Heart left ventricle (tissue), 16 donors: ENCODE measurements around the gene GTPBP6. TPM values are rescaled to one million over a fixed set of nuclear protein-coding genes. Genes with fewer than 3 reads are reported as not detected.

Experiments used
- ATAC-seq, 4 donors: fragments of 200-7000 bp; cut with Tn5 transposase; one replicate each; pipeline ENCODE4 v1.9.1; 2020 to 2022; ENCODE audit warnings: moderate library complexity in 4 of 4, mild to moderate bottlenecking in 3 of 4, moderate number of reproducible peaks in 1 of 4
- DNase-seq, 5 donors: peaks; one replicate each; pipeline ENCODE4 v3.0.0-alpha.2; 2020
- H3K27ac ChIP-seq, 12 donors: fragments of 200-600 bp; sonication (generic) in 4 of 12; one replicate each; pipeline versions ENCODE4 v1.5.0 to v1.8.0; 2016 to 2022; ENCODE audit warnings: mild to moderate bottlenecking in 2 of 12
- H3K27me3 ChIP-seq, 9 donors: fragments of 200-600 bp; sonication (generic) in 2 of 9; one replicate each; pipeline versions ENCODE4 v1.5.1 to v1.8.0; 2016 to 2022; ENCODE audit warnings: mild to moderate bottlenecking in 3 of 9
- H3K36me3 ChIP-seq, 9 donors: fragments of 200-600 bp; sonication (generic) in 2 of 9; one replicate each; pipeline versions ENCODE4 v1.5.0 to v1.8.0; 2018 to 2022; ENCODE audit warnings: mild to moderate bottlenecking in 2 of 9
- H3K4me1 ChIP-seq, 12 donors: fragments of 200-600 bp; sonication (generic) in 4 of 12; one replicate each; pipeline versions ENCODE4 v1.5.0 to v1.8.0; 2016 to 2022; ENCODE audit warnings: mild to moderate bottlenecking in 3 of 12
- H3K4me3 ChIP-seq, 12 donors: fragments of 200-600 bp; sonication (generic) in 4 of 12; one replicate each; pipeline versions ENCODE4 v1.5.0 to v1.8.0; 2017 to 2022; ENCODE audit warnings: mild to moderate bottlenecking in 9 of 12, moderate library complexity in 4 of 12
- H3K9me3 ChIP-seq, 12 donors: fragments of 200-600 bp; sonication (generic) in 4 of 12; one replicate each; pipeline versions ENCODE4 v1.5.0 to v1.8.0; 2016 to 2022; ENCODE audit warnings: mild to moderate bottlenecking in 1 of 12
- POLR2A ChIP-seq, 2 donors: fragments of 450-650 bp; IDR thresholded peaks; one replicate each; pipeline ENCODE4 v1.6.1; 2017; ENCODE audit warnings: antibody characterized with exemption in 2 of 2, mild to moderate bottlenecking in 2 of 2, moderate library complexity in 2 of 2
- WGBS, 4 donors: extraction: QIAGEN DNeasy Blood & Tissue Kit in 2 of 4; methylation state at CpG; one replicate each; pipeline versions ENCODE4 v1.1.5 to v1.1.7; 2013 to 2018; 5-methylcytosine and 5-hydroxymethylcytosine counted together
- intact Hi-C, 10 donors: fragments of 100-400 bp; cut with DNase I; formaldehyde crosslinking; loops; one replicate each; pipeline versions ENCODE4 v1.11.1 to v1.14.2; 2022
- polyA plus RNA-seq, 2 donors: library from polyadenylated mRNA; stranded (reverse); fragments of 200-250 nt; gene quantifications; one replicate each; pipeline ENCODE4 v1.2.3, GENCODE V29; 2013
- total RNA-seq, 9 donors: library from RNA; depleted of rRNA in 2 of 9; stranded (reverse); fragments of >200 nt in 2 of 9; fragmentation: NEBNext Ultra II Directional in 3 of 9; extraction: Animal tissue kit (Norgen Biotek cat#: 25700) in 3 of 9; gene quantifications; one replicate each; pipeline versions ENCODE4 v1.1.0 to v1.2.4, GENCODE V29; 2016 to 2023
- TF ChIP-seq, protein P1 (sequence below), 12 donors: fragments of 200-600 bp; sonication (generic) in 4 of 12; IDR thresholded peaks; one replicate each; pipeline versions ENCODE4 v1.5.0 to v1.8.0; 2018 to 2022; ENCODE audit warnings: antibody characterized with exemption in 12 of 12, mild to moderate bottlenecking in 5 of 12
- donor health status: ischemic (EF 13 %, LVEDD 7.1; RV severe dilation, severe dysfunction).
- donor health status: healthy with polysubstance abuse.
- donor health status: DM: no; HTN: yes; CAD: no.
- donor health status: DM: no; HTN: no; CAD: no.
- donor health status: ischemic (EF 25% LVEDD 6.9; RV normal size, moderate dysfunction).
- donor health status: ischemic (EF 25% LVEDD 5.7; RV mildly dilated, moderate dysfunction).
- donor health status: healthy.
- donor health status: DM: yes; HTN: yes; CAD: no.
- donor health status: ischemic (EF 35%, LVEDD 5.7; RV mildly dilated, moderate dysfunction).
- donor health status: nonischemic (EF 11% LVEDD 7.7; RV severe dilation, severe dysfunction).
- donor health status: DM: yes; HTN: yes; CAD: no.
- donor health status: PGD.
- donor health status: ischemic (EF 29% LVEDD 5.4; RV normal size, mild dysfunction).
- donor health status: nonischemic (EF 23%, LVEDD 6.1; RV moderate dilation, normal function).

The GTPBP6 gene
- total and polyA plus RNA-seq, 11 donors, result 31.3 to 102 (median 49.9) TPM

DNA sequence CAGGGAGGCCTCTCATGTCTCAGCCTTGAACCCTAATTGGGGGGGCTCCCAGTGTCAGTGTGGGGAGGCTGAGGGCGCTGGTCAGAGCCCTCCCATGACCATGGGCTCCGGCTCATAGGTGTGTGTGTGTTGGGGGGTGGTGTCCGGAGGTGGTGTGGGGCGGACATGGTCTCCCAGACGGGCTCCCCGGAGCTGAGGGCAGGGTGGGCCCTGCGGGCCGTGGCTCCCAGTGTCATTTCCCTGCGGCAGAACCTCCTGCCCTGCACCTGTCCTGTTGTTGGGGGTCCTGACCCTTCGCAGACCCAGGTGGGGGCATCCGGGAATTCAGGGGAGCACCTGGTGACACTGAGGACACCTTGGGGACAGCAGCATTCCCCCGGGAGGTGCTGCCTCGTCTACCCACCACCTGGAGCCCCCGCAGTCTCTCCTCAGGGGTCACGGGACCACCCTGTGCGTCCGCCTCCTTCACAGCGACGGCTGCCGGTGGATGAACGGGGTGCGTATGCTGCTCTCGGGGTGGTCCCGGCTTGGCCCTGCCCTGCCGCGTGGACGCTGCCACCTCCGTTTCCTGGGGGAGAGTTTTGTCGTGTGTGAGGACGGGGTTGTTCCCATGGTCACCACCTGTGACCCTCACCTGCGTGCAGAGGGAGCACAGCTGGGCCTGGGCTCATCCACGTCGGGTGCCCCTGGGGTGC, 14.5 kb upstream of the GTPBP6 start:
- DNase-seq (peak in 3 of 5 donors; percentile 20 to 51 (median 24)), ATAC-seq (peak in 1 of 4 donors; percentile 5)
- no peaks in the 10 kb centered on the region for H3K9me3 ChIP-seq
- H3K4me3 ChIP-seq, result no peak overlapping the region
- H3K4me1 ChIP-seq, result peaks cover 0 to 14% (median 8%) of the 10 kb centered on the region in 12 donors
- intact Hi-C loops, result no loop called here
- H3K27ac ChIP-seq, result no peak overlapping the region
- no peak for TF ChIP-seq POLR2A (IDR thresholded peaks at IDR 0.05)
- TF ChIP-seq, protein P1, sequence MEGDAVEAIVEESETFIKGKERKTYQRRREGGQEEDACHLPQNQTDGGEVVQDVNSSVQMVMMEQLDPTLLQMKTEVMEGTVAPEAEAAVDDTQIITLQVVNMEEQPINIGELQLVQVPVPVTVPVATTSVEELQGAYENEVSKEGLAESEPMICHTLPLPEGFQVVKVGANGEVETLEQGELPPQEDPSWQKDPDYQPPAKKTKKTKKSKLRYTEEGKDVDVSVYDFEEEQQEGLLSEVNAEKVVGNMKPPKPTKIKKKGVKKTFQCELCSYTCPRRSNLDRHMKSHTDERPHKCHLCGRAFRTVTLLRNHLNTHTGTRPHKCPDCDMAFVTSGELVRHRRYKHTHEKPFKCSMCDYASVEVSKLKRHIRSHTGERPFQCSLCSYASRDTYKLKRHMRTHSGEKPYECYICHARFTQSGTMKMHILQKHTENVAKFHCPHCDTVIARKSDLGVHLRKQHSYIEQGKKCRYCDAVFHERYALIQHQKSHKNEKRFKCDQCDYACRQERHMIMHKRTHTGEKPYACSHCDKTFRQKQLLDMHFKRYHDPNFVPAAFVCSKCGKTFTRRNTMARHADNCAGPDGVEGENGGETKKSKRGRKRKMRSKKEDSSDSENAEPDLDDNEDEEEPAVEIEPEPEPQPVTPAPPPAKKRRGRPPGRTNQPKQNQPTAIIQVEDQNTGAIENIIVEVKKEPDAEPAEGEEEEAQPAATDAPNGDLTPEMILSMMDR (IDR thresholded peaks at IDR 0.05), result no peak
- H3K27me3 ChIP-seq, result peaks cover 0 to 15% (median 5%) of the 10 kb centered on the region in 9 donors
- WGBS, 4 donors, result 92 to 99% (median 95%) methylated on average over 18 to 33 of the region's 33 CpGs
- peaks cover 0 to 35% (median 20%) of the 10 kb centered on the region in 9 donors for H3K36me3 ChIP-seq

DNA sequence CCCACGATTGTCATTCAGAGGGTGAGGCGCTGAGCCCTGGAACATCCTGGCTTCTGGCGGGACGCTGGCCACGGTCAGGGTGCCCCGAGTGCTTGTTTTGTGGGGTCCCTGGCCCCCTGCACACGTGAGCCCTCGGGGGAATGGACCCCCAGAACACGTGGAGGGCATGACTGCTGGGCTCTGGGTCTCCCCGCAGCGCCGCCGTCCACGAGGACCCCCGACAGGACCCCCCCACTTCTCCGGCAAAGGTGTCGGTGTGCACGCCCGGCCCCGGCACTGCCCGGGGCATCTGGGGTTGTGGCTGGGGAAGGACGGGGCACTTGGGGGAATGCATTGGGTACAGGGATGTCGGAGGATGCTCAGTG, 13.9 kb upstream of the GTPBP6 start:
- Histone ChIP-seq H3K27me3 (peaks cover 0 to 15% (median 5%) of the 10 kb centered on the region in 9 donors), H3K4me3 (no peak overlapping the region), H3K4me1 (peaks cover 0 to 14% (median 8%) of the 10 kb centered on the region in 12 donors), H3K36me3 (peaks cover 0 to 31% (median 15%) of the 10 kb centered on the region in 9 donors), H3K27ac (no peak overlapping the region), H3K9me3 (no peaks in the 10 kb centered on the region)
- ATAC-seq (peak in 2 of 4 donors; percentile 2 to 3), DNase-seq (peak in 2 of 5 donors; percentile 29 to 52)
- WGBS, 4 donors, result 91 to 98% (median 92%) methylated on average over 9 to 23 of the region's 23 CpGs
- intact Hi-C loops, result no loop called here
- no peak for TF ChIP-seq POLR2A (IDR thresholded peaks at IDR 0.05)

DNA sequence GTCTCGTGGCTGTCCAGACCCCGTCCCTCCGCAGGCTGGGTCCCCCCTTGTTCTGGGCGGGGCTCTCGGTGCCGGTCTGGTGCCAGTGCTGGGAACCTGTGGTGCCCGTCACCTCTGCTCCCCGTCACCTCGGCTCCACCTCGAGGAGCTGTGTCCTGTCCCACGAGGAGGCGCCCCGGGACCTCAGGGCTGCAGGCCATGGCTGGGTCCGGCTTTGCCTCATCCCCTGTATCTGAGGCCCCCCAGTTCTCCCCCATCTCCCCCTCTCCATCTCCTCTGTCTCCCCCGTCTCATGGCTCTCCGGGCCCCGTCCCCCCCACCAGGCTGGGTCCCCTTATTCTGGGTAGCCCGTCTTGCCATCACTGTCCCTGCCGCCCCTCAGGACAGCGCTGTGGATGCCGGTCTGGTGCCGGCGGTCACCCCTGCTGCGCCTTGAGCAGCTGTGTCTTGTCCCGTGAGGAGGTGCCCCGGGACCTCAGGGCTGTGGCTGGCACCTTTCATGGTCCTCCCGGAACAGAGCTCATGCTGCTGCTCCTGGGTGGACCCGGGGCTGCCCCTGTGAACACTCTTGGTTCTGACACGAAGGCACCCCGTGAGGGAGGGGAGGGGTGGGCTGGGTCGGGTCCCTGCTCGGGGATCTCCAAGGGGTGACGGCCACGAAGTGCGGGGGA, 13.4 kb upstream of the GTPBP6 start:
- ATAC-seq (peak in 3 of 4 donors; percentile 20 to 26 (median 26)), DNase-seq (peak in 2 of 5 donors; percentile 26 to 59)
- TF ChIP-seq, protein P1 (IDR thresholded peaks at IDR 0.05), result no peak
- WGBS, 4 donors, result 58 to 69% (median 62%) methylated on average over 21 to 35 of the region's 35 CpGs
- H3K4me3 ChIP-seq, result peak overlapping the region in 2 of 12 donors; percentile 28 to 33
- peaks cover 0 to 26% (median 13%) of the 10 kb centered on the region in 9 donors for H3K36me3 ChIP-seq
- no peak overlapping the region for H3K27ac ChIP-seq
- peaks cover 0 to 14% (median 8%) of the 10 kb centered on the region in 12 donors for H3K4me1 ChIP-seq
- no peaks in the 10 kb centered on the region for H3K9me3 ChIP-seq
- intact Hi-C loops, result no loop called here
- H3K27me3 ChIP-seq, result peaks cover 0 to 15% (median 5%) of the 10 kb centered on the region in 9 donors

DNA sequence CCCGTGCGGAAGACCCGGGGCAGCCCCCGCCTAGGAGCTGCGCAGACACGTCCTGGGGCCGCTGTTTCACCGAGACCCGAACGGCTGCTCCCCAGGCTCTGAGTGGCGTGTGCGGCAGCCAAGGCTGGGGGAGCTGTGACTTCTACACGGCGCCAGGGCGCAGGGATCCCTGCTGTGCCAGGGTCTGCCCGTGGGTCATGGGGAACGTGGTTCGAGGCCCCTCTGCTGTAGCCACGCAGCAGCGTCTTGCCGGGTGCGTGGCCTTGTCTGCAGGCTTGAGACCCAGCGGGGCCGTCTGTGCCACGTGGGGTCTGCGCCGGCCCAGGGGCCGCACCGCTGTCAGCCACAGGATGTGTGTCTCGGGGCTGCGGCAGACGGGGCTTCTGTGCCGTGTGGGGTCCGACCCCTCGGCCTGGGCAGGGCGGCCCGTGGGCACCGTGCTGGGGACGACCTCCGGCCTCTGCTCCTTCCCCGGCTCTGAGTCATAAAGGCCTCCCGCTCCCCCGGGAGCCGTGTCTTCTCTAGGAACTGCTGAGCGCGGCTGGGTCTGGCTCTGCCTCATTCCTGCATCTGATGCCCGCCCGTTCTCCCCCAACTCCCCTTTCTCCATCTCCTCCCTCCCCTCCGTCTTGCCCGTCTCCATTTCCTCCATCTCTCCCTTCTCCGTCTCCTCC, 12.7 kb upstream of the GTPBP6 start:
- intact Hi-C loops, result no loop called here
- peak in 3 of 4 donors; percentile 42 to 63 (median 54) for ATAC-seq
- H3K27ac ChIP-seq, result no peak overlapping the region
- peak overlapping the region in 10 of 12 donors; percentile 1 to 43 (median 21) for H3K4me3 ChIP-seq
- H3K27me3 ChIP-seq, result peaks cover 0 to 15% (median 5%) of the 10 kb centered on the region in 9 donors
- no peaks in the 10 kb centered on the region for H3K9me3 ChIP-seq
- WGBS, 4 donors, result 3 to 29% (median 10%) methylated on average over 24 to 51 of the region's 51 CpGs
- DNase-seq, result peak in 2 of 5 donors; percentile 37 to 76
- H3K36me3 ChIP-seq, result peaks cover 0 to 25% (median 12%) of the 10 kb centered on the region in 9 donors
- H3K4me1 ChIP-seq, result peaks cover 0 to 14% (median 8%) of the 10 kb centered on the region in 12 donors
- TF ChIP-seq, protein P1 (IDR thresholded peaks at IDR 0.05), result no peak
- TF ChIP-seq POLR2A (IDR thresholded peaks at IDR 0.05), result no peak
